Brain microvascular endothelial cell (primary cell): ENCODE data around the gene CIITA.
"Not testable (repeated sequence)": the region's sequence is repeated elsewhere in the genome, so short reads cannot be mapped to it uniquely, and the experiment has no call there.

Experiments used
- DNase-seq: peaks from one replicate; pipeline ENCODE4 v3.0.0-alpha.2; 2020
- H3K27ac ChIP-seq: fragments of 250-450 bp; sonication (Bioruptor Pico); 2 replicates; pipeline ENCODE4 v1.5.1; 2020; ENCODE audit warnings: mild to moderate bottlenecking, moderate library complexity
- H3K27me3 ChIP-seq: fragments of 250-450 bp; sonication (Bioruptor Pico); replicated peaks from 2 replicates; pipeline ENCODE4 v1.5.1; 2020; ENCODE audit warnings: mild to moderate bottlenecking
- H3K36me3 ChIP-seq: fragments of 250-450 bp; sonication (Bioruptor Pico); replicated peaks from 2 replicates; pipeline ENCODE4 v1.5.1; 2020; ENCODE audit warnings: mild to moderate bottlenecking
- H3K4me3 ChIP-seq: 2 replicates; pipeline ENCODE4 v1.5.1; 2011; ENCODE audit warnings: low read depth, mild to moderate bottlenecking, control low read depth, low read length, moderate library complexity
- in situ Hi-C: cut with HindIII; loops from 2 replicates; pipeline ENCODE4 v1.10.0; 2017; ENCODE audit warnings: low sequenced_read_pairs, low pct_ligation_motif_present
- TF ChIP-seq, protein P1 (sequence below): IDR thresholded peaks from 2 replicates; pipeline ENCODE4 v1.5.1; 2011; ENCODE audit warnings: low read depth, mild to moderate bottlenecking, moderate library complexity, low read length, control low read depth, inconsistent platforms; ENCODE audit errors: missing control alignments

The CIITA gene, protein sequence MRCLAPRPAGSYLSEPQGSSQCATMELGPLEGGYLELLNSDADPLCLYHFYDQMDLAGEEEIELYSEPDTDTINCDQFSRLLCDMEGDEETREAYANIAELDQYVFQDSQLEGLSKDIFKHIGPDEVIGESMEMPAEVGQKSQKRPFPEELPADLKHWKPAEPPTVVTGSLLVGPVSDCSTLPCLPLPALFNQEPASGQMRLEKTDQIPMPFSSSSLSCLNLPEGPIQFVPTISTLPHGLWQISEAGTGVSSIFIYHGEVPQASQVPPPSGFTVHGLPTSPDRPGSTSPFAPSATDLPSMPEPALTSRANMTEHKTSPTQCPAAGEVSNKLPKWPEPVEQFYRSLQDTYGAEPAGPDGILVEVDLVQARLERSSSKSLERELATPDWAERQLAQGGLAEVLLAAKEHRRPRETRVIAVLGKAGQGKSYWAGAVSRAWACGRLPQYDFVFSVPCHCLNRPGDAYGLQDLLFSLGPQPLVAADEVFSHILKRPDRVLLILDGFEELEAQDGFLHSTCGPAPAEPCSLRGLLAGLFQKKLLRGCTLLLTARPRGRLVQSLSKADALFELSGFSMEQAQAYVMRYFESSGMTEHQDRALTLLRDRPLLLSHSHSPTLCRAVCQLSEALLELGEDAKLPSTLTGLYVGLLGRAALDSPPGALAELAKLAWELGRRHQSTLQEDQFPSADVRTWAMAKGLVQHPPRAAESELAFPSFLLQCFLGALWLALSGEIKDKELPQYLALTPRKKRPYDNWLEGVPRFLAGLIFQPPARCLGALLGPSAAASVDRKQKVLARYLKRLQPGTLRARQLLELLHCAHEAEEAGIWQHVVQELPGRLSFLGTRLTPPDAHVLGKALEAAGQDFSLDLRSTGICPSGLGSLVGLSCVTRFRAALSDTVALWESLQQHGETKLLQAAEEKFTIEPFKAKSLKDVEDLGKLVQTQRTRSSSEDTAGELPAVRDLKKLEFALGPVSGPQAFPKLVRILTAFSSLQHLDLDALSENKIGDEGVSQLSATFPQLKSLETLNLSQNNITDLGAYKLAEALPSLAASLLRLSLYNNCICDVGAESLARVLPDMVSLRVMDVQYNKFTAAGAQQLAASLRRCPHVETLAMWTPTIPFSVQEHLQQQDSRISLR

DNA sequence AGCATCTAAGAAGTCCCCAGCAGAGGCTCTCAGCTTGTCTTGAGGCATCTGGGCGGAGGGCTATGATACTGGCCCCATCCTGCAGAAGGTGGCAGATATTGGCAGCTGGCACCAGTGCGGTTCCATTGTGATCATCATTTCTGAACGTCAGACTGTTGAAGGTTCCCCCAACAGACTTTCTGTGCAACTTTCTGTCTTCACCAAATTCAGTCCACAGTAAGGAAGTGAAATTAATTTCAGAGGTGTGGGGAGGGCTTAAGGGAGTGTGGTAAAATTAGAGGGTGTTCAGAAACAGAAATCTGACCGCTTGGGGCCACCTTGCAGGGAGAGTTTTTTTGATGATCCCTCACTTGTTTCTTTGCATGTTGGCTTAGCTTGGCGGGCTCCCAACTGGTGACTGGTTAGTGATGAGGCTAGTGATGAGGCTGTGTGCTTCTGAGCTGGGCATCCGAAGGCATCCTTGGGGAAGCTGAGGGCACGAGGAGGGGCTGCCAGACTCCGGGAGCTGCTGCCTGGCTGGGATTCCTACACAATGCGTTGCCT is at the start of gene CIITA:
CIITA (plus strand) TSS at position 404 of the 543 bp plus-strand sequence; CDS start at position 533, 129 bp downstream.
- no peak within 1 kb of the TSS for H3K27ac ChIP-seq
- peaks cover 28% of the 10 kb centered on the region for H3K27me3 ChIP-seq
- H3K36me3 ChIP-seq, result no peaks in the 10 kb centered on the region
- TF ChIP-seq, protein P1, sequence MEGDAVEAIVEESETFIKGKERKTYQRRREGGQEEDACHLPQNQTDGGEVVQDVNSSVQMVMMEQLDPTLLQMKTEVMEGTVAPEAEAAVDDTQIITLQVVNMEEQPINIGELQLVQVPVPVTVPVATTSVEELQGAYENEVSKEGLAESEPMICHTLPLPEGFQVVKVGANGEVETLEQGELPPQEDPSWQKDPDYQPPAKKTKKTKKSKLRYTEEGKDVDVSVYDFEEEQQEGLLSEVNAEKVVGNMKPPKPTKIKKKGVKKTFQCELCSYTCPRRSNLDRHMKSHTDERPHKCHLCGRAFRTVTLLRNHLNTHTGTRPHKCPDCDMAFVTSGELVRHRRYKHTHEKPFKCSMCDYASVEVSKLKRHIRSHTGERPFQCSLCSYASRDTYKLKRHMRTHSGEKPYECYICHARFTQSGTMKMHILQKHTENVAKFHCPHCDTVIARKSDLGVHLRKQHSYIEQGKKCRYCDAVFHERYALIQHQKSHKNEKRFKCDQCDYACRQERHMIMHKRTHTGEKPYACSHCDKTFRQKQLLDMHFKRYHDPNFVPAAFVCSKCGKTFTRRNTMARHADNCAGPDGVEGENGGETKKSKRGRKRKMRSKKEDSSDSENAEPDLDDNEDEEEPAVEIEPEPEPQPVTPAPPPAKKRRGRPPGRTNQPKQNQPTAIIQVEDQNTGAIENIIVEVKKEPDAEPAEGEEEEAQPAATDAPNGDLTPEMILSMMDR, result no peak
- H3K4me3 ChIP-seq, result no peak within 1 kb of the TSS
- DNase-seq, result peak; percentile 24
- in situ Hi-C loops, result no loop called here

DNA sequence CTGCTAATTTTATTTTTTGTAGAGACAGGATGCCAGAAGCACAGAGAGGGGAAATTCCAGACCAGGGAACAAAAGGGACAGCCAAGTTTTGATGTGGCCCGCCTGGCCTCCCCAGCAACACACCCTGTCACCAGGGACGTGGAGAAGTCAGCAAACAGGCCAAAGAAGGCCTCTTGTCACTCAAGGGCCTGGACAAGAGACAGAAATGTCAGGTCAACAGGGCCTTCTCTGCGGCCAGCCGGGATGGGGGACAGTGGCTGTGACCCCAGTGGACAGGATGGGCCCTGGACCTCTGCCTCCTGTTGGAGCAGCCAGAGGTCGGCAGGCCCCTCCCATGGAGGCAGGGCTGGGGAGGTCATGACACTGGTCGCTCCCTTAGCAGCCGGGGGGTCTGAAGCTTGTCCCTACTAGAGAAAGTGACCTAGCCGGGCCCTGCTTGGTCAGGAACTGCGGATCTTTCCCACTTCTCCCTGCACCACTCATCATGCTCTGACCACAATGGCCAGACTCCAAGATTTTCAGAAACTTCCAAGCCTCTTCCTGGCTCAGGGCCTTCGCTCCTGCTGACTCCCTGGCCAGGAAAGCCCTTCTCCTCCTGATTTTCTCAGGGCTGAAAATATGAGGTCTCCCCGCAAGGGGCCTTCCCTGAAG is 49.2 kb upstream of the CIITA start:
- no peaks in the 10 kb centered on the region for H3K36me3 ChIP-seq
- in situ Hi-C loops, result no loop called here
- no peak overlapping the region for H3K4me3 ChIP-seq
- TF ChIP-seq, protein P1, result no peak
- DNase-seq, result peak; percentile 36
- H3K27me3 ChIP-seq, result no peaks in the 10 kb centered on the region
- no peak overlapping the region for H3K27ac ChIP-seq

DNA sequence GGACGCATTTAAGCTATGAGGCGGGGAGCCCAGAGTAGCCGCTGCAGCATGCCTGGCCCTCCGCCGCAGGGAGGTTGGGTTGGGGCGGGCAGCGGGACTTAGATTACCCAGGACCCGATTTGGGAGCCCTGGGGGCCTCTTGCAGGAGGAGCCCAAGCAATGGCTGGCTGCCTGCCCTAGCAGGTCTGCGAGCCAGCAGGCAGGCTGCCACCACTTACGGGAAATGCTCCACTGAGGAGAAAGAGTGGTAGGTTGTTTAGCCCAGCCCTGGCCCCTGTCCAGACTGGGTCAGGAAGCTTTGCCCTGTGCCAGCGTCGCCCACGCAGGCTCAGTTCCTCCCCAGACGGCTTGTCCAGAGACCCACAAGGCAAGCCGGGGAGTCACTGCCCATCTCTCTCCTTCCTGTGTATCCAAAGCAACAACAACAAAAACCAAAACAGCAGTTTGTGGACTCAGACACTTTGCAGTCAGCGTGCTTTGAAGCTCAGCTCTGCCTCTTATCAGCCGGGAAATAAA is 48.1 kb upstream of the CIITA start:
- TF ChIP-seq, protein P1, result no peak
- no peaks in the 10 kb centered on the region for H3K27me3 ChIP-seq
- in situ Hi-C loops, result no loop called here
- no peak overlapping the region for H3K4me3 ChIP-seq
- H3K36me3 ChIP-seq, result no peaks in the 10 kb centered on the region
- peak; percentile 28 for DNase-seq
- no peak overlapping the region for H3K27ac ChIP-seq

DNA sequence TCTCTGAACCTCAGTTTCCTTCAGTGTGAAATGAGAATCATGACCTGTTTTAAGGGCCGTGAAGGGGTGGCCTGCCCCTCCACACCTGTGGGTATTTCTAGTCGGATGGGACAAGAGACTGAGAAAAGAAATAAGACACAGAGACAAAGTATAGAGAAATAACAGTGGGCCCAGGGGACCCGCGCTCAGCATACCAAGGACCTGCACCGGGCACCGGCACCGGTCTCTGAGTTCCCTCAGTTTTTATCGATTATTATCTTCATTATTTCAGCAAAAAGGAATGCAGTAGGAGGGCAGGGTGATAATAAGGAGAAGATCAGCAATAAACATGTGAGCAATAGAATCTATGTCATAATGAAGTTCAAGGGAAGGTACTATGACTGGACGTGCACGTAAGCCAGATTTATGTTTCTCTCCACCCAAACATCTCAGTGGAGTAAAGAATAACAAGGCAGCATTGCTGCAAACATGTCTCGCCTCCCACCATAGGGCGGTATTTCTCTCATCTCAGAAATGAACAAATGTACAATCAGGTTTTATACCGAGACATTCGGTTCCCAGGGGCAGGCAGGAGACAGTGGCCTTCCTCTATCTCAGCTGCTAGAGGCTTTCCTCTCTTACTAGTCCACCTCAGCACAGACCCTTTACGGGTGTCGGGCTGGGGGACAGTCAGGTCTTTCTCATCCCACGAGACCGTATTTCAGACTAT is 47.5 kb upstream of the CIITA start:
- H3K27ac ChIP-seq, DNase-seq, in situ Hi-C loops: not testable (repeated sequence)

DNA sequence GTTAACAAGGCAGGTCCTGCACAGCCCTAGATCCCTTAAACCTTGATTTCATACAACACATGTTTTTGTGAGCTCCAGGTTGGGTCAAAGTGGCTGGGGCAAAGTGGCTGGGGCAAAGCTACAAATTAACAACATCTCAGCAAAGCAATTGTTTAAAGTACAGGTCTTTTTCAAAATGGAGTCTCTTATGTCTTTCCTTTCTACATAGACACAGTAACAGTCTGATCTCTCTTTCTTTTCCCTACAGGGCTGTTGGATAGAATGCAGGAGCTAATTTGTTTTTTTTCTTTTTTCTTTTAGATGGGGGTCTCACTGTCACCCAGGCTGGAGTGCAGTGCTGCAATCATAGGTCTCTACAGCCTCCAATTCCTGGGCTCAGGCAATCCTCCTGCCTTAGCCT is 46.8 kb upstream of the CIITA start:
- H3K36me3 ChIP-seq, H3K27me3 ChIP-seq, H3K4me3 ChIP-seq, in situ Hi-C loops, H3K27ac ChIP-seq, DNase-seq: not testable (repeated sequence)

More for the DNA sequence above, 47.5 kb upstream of the CIITA start:
- H3K36me3 ChIP-seq, H3K27me3 ChIP-seq, H3K4me3 ChIP-seq: not testable (repeated sequence)
